Measurements from ENCODE around the gene TUBA3D.
A peak's percentile ranks its signal among the peaks of the same experiment; 100 is the strongest.
"Not testable (repeated sequence)": the region's sequence is repeated elsewhere in the genome, so short reads cannot be mapped to it uniquely, and the experiment has no call there.

The TUBA3D gene

GRCh38 chr2:131484906-131485460 is 9.1 kb downstream of the TUBA3D start:
- not testable (repeated sequence) for DNase-seq

- DNase-seq, result not testable (repeated sequence)
Measured at GRCh38 chr2:131486201-131486902, 10.4 kb downstream of the TUBA3D start.

GRCh38 chr2:131488306-131489205 is 12.6 kb downstream of the TUBA3D start:
- no peak for DNase-seq

- not testable (repeated sequence) for DNase-seq
Measured at GRCh38 chr2:131490616-131491468, 14.9 kb downstream of the TUBA3D start.

- not testable (repeated sequence) for DNase-seq
Measured at GRCh38 chr2:131491469-131491836, 15.5 kb downstream of the TUBA3D start.

GRCh38 chr2:131492015-131492417 is 16.1 kb downstream of the TUBA3D start, which contains the start of gene MZT2A:
Gene MZT2A, minus strand, starts transcription at chr2:131492397. Its CDS starts 21 bp downstream, at chr2:131492376.
- DNase-seq, result not testable (repeated sequence)

GRCh38 chr2:131492418-131493198 is 16.7 kb downstream of the TUBA3D start:
- peak; percentile 87 for DNase-seq

GRCh38 chr2:131493199-131493968 is 17.5 kb downstream of the TUBA3D start:
- DNase-seq, result no peak

GRCh38 chr2:131495506-131495905 is 19.6 kb downstream of the TUBA3D start:
- not testable (repeated sequence) for DNase-seq

GRCh38 chr2:131498321-131498973 is 22.5 kb downstream of the TUBA3D start:
- not testable (repeated sequence) for DNase-seq

- not testable (repeated sequence) for DNase-seq
Measured at GRCh38 chr2:131503587-131503986, 27.7 kb downstream of the TUBA3D start.

- DNase-seq, result not testable (repeated sequence)
Measured at GRCh38 chr2:131504082-131504750, 28.3 kb downstream of the TUBA3D start.

- no peak for DNase-seq
Measured at GRCh38 chr2:131509615-131510014, 33.7 kb downstream of the TUBA3D start.

GRCh38 chr2:131511291-131511968 is 35.5 kb downstream of the TUBA3D start:
- DNase-seq, result not testable (repeated sequence)

- not testable (repeated sequence) for DNase-seq
Measured at GRCh38 chr2:131511969-131512870, 36.3 kb downstream of the TUBA3D start.

GRCh38 chr2:131514408-131515166 is 38.7 kb downstream of the TUBA3D start:
- not testable (repeated sequence) for DNase-seq

- not testable (repeated sequence) for DNase-seq
Measured at GRCh38 chr2:131515235-131515634, 39.3 kb downstream of the TUBA3D start.

Measured in NCI-H1092 treated with DMSO at 0.1 percent for 48 hours (cell line).